SK-N-SH (cell line): ENCODE data around the gene MRM3. TPM values are rescaled to one million over a fixed set of nuclear protein-coding genes. Genes with fewer than 3 reads are reported as not detected.
"Not testable (repeated sequence)": the region's sequence is repeated elsewhere in the genome, so short reads cannot be mapped to it uniquely, and the experiment has no call there.

Experiments
- CTCF ChIA-PET: fragments of 300-600, 350-600 bp; formaldehyde crosslinking; extraction: SDS; loops from one replicate; lab custom pipeline; 2021; lab: Yijun Ruan, JAX
- POLR2A ChIA-PET: fragments of 350-600 bp; sonication (Branson Sonifier 250); formaldehyde crosslinking; extraction: SDS; loops from one replicate; lab custom pipeline; 2020; ENCODE audit warnings: antibody characterized with exemption, inconsistent platforms; lab: Yijun Ruan, JAX
- DNase-seq: peaks from one replicate; pipeline ENCODE4 v3.0.0; 2012
- H2AFZ ChIP-seq: fragments of 200-600 bp; sonication (generic); 2 replicates; pipeline ENCODE4 v1.8.1; 2016; ENCODE audit warnings: antibody characterized with exemption, mild to moderate bottlenecking, low read depth
- H3F3A ChIP-seq: fragments of 200-600 bp; sonication (generic); replicated peaks from 2 replicates; pipeline ENCODE3; 2016; ENCODE audit warnings: antibody characterized with exemption, mild to moderate bottlenecking; ENCODE audit not compliant: insufficient read depth
- H3K27ac ChIP-seq, 2 experiments: fragments of 200-500 bp in 1 of 2; fragments of 200-600 bp in 1 of 2; sonication (Bioruptor generic) in 1 of 2; sonication (generic), shearing (Covaris generic) in 1 of 2; 2 replicates each; pipeline versions ENCODE4 v1.5.1 to v1.6.1; 2014 to 2016; ENCODE audit warnings: low read depth in 2 of 2, inconsistent platforms in 1 of 2, low read length in 1 of 2, mild to moderate bottlenecking in 1 of 2, mixed read lengths in 1 of 2
- H3K27me3 ChIP-seq: fragments of 200-600 bp; sonication (generic), shearing (Covaris generic); 2 replicates; pipeline ENCODE4 v1.6.1; 2016; ENCODE audit warnings: mixed run types; ENCODE audit not compliant: insufficient read depth
- H3K36me3 ChIP-seq, 2 experiments: fragments of 200-500 bp in 1 of 2; fragments of 200-600 bp in 1 of 2; sonication (Bioruptor generic) in 1 of 2; sonication (generic) in 1 of 2; replicated peaks in 1 of 2; 2 replicates each; pipeline versions ENCODE3 to v1.5.1; 2014 to 2016; ENCODE audit warnings: low read length in 1 of 2, mild to moderate bottlenecking in 1 of 2; ENCODE audit not compliant: insufficient read depth in 2 of 2, control insufficient read depth in 1 of 2
- H3K4me1 ChIP-seq, 2 experiments: fragments of 200-500 bp in 1 of 2; fragments of 200-600 bp in 1 of 2; sonication (Bioruptor generic) in 1 of 2; sonication (generic), shearing (Covaris generic) in 1 of 2; 2 replicates each; pipeline versions ENCODE4 v1.5.1 to v1.6.1; 2014 to 2016; ENCODE audit warnings: low read depth in 1 of 2, low read length in 1 of 2, mixed run types in 1 of 2; ENCODE audit not compliant: insufficient read depth in 2 of 2, control insufficient read depth in 1 of 2
- H3K4me2 ChIP-seq: fragments of 200-600 bp; sonication (generic), shearing (Covaris generic); 2 replicates; pipeline ENCODE4 v1.6.1; 2017; ENCODE audit warnings: mixed run types
- H3K4me3 ChIP-seq, 2 experiments: fragments of 200-500 bp in 1 of 2; fragments of 200-600 bp in 1 of 2; sonication (Bioruptor generic) in 1 of 2; sonication (generic), shearing (Covaris generic) in 1 of 2; 2 replicates each; pipeline versions ENCODE4 v1.5.1 to v1.8.1; 2014 to 2016; ENCODE audit warnings: low read depth in 2 of 2, inconsistent platforms in 1 of 2, low read length in 1 of 2, mild to moderate bottlenecking in 1 of 2, mixed read lengths in 1 of 2, moderate library complexity in 1 of 2
- H3K79me2 ChIP-seq: fragments of 200-600 bp; sonication (generic); 2 replicates; pipeline ENCODE4 v1.8.1; 2017; ENCODE audit warnings: mild to moderate bottlenecking; ENCODE audit not compliant: insufficient read depth
- H3K9ac ChIP-seq: fragments of 200-600 bp; sonication (generic); 2 replicates; pipeline ENCODE4 v1.6.1; 2017; ENCODE audit warnings: mixed run types
- H3K9me2 ChIP-seq: fragments of 200-600 bp; sonication (generic); 2 replicates; pipeline ENCODE4 v1.6.1; 2017; ENCODE audit warnings: mixed run types
- H3K9me3 ChIP-seq: fragments of 200-600 bp; sonication (generic); 2 replicates; pipeline ENCODE4 v1.6.1; 2017; ENCODE audit warnings: mixed run types, mild to moderate bottlenecking, moderate library complexity
- H4K20me1 ChIP-seq: fragments of 200-600 bp; sonication (generic); 2 replicates; pipeline ENCODE4 v1.6.1; 2017; ENCODE audit warnings: mild to moderate bottlenecking, mixed run types; ENCODE audit not compliant: insufficient read depth
- RXRA ChIP-seq: IDR thresholded peaks from 2 replicates; pipeline ENCODE4 v1.4.0; 2012; ENCODE audit warnings: low read depth, mild to moderate bottlenecking, borderline replicate concordance
- TCF12 ChIP-seq: IDR thresholded peaks from 2 replicates; pipeline ENCODE4 v1.4.0; 2012
- WGBS: methylation state at CpG from one replicate; pipeline ENCODE4 v1.1.6; 2017; ENCODE audit warnings: low lambda C conversion rate; 5-methylcytosine and 5-hydroxymethylcytosine counted together
- polyA plus RNA-seq, 3 experiments: library from polyadenylated mRNA; depleted of rRNA; stranded (reverse); fragments of >200 nt; gene quantifications; 2 replicates each; pipeline ENCODE4 v1.2.3, GENCODE V29; 2012
- TF ChIP-seq, protein P1 (sequence below): IDR thresholded peaks from 2 replicates; pipeline ENCODE4 v1.4.0; 2012; ENCODE audit warnings: low read depth, borderline replicate concordance
- TF ChIP-seq, protein P2 (sequence below): IDR thresholded peaks from 2 replicates; pipeline ENCODE4 v1.6.1; 2012; ENCODE audit warnings: mild to moderate bottlenecking, low read depth, low read length, moderate library complexity
- TF ChIP-seq, protein P3 (sequence below): IDR thresholded peaks from 2 replicates; pipeline ENCODE4 v1.4.0; 2012; ENCODE audit warnings: low read depth

Gene MRM3
- polyA plus RNA-seq, 1 of the 3 experiments (the other 2 are of a cell fraction) = 16.4 TPM

DNA sequence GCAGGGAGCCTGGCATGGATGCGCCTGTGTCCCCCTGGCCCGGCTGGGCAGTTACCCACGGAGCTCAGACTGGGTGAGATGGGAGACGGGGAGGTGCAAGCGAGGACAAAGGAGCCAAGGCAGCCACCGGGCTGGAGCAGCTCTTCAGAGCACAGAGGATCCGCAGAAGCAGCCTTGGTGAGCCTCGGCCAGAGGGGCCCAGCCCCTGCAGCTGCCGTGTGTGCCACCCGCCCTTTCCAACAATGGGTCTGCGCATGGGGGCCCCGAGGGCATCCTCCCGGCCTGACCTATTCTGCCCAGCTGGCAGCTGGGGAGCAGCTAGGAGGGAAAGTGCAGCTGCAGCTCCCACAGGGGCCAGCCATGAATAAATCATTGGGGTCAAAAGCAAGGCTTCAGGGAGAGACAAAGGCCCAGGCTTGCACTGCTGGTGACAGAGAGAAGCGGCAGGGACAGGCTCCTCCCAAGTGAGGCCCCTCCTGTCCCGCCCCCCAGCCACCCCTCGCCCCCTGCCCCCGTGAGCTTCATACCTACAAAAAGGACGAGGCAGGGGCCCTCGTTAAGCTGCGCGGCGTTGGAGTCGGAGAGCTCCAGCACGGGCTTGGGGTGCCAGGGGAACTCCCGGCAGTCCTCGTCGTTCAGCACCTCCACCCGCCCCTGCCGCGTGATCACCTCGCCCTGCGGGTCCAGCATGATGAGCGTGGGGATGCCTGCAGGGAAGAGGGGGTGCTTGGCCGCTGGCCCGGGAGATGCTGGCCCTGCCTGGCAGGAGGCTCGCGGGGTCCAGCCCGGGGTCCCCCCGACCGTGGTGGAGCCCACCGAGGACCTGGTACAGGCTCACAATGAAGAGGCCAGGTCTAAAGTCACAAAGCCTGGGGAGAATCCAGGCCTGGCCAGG is 22.6 kb downstream of the MRM3 start:
- Histone ChIP-seq H4K20me1 (no peaks in the 10 kb centered on the region), H3K27ac (no peak overlapping the region), H3K79me2 (no peaks in the 10 kb centered on the region), H3K4me3 (no peak overlapping the region)
- TF ChIP-seq RXRA (no peak), TCF12 (no peak)
- TF ChIP-seq, protein P1, sequence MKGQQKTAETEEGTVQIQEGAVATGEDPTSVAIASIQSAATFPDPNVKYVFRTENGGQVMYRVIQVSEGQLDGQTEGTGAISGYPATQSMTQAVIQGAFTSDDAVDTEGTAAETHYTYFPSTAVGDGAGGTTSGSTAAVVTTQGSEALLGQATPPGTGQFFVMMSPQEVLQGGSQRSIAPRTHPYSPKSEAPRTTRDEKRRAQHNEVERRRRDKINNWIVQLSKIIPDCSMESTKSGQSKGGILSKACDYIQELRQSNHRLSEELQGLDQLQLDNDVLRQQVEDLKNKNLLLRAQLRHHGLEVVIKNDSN = no peak
- TF ChIP-seq, all 33 proteins: peak for 0
- H3K4me1 ChIP-seq = no peaks in the 10 kb centered on the region
- 52% methylated on average over 23 of the region's 41 CpGs for WGBS
- H3K36me3 ChIP-seq = no peaks in the 10 kb centered on the region
- ChIA-PET POLR2A (interaction anchor here (0.8 kb wide), 1 partner anchor 9 kb away, joined by 3 read pairs; no protein-coding TSS in a partner anchor), CTCF (interaction anchor here (2.1 to 3.2 kb wide), 2 partner anchors 10 to 176 kb away, joined by 7 to 10 read pairs; no protein-coding TSS in a partner anchor)
- no peaks in the 10 kb centered on the region for H3F3A ChIP-seq
- no peaks in the 10 kb centered on the region for H3K9me3 ChIP-seq
- no peak overlapping the region for H3K9ac ChIP-seq
- H3K9me2 ChIP-seq = no peaks in the 10 kb centered on the region
- H3K4me2 ChIP-seq = no peak overlapping the region
- DNase-seq = no peak
- H3K27me3 ChIP-seq = peaks cover 54% of the 10 kb centered on the region; the same call in 1 of the 2 replicates
- no peak overlapping the region for H2AFZ ChIP-seq

DNA sequence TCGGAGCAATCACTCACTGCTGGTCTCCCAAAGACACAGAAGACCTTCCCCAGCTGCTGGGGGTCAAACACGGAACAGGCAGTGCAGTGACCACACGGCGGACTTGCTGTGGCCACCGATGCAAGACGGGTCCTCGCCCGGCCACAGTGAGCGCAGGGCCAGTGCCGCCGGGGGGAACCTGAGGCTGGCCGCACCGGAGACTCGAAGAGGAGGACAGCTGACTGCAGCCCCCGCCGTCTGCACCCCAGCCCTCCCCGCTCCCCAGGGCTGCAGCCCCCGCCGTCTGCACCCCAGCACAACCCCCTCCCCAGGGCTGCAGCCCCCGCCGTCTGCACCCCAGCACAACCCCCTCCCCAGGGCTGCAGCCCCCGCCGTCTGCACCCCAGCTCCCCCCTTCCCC is 23.7 kb downstream of the MRM3 start:
- peaks cover 62% of the 10 kb centered on the region; the same call in 1 of the 2 replicates for H3K27me3 ChIP-seq
- H3K9me3 ChIP-seq, H3K4me1 ChIP-seq, H3K4me2 ChIP-seq, H4K20me1 ChIP-seq, DNase-seq, H3K36me3 ChIP-seq, H3K4me3 ChIP-seq, H3K79me2 ChIP-seq, H3K27ac ChIP-seq, H3F3A ChIP-seq, H3K9me2 ChIP-seq, POLR2A ChIA-PET, H2AFZ ChIP-seq, H3K9ac ChIP-seq: not testable (repeated sequence)
- CTCF ChIA-PET = interaction anchor here (1.0 to 3.2 kb wide), 2 partner anchors 10 to 175 kb away, joined by 8 to 10 read pairs; no protein-coding TSS in a partner anchor
- 63% methylated on average over 5 of the region's 23 CpGs for WGBS

DNA sequence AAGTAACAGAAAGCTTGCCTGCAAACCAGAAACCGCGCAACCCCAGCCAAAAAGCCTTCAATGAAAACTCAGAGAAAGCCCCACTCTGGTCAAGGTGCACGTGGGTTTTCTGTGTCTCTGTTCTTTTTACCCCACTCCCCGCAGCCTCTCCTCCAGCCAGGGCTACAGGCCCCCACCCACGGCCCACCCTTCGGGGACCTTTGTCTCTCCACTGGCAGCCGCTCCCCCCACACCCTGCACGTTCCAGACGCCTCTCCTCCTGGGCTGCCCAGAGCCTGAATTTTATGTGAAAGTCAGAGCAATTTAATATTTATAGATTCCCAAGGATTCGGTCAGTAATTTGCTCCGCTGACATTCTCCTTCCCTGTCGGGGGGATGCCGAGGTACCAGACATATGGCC is 24.2 kb downstream of the MRM3 start:
- TF ChIP-seq, protein P2, sequence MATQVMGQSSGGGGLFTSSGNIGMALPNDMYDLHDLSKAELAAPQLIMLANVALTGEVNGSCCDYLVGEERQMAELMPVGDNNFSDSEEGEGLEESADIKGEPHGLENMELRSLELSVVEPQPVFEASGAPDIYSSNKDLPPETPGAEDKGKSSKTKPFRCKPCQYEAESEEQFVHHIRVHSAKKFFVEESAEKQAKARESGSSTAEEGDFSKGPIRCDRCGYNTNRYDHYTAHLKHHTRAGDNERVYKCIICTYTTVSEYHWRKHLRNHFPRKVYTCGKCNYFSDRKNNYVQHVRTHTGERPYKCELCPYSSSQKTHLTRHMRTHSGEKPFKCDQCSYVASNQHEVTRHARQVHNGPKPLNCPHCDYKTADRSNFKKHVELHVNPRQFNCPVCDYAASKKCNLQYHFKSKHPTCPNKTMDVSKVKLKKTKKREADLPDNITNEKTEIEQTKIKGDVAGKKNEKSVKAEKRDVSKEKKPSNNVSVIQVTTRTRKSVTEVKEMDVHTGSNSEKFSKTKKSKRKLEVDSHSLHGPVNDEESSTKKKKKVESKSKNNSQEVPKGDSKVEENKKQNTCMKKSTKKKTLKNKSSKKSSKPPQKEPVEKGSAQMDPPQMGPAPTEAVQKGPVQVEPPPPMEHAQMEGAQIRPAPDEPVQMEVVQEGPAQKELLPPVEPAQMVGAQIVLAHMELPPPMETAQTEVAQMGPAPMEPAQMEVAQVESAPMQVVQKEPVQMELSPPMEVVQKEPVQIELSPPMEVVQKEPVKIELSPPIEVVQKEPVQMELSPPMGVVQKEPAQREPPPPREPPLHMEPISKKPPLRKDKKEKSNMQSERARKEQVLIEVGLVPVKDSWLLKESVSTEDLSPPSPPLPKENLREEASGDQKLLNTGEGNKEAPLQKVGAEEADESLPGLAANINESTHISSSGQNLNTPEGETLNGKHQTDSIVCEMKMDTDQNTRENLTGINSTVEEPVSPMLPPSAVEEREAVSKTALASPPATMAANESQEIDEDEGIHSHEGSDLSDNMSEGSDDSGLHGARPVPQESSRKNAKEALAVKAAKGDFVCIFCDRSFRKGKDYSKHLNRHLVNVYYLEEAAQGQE = no peak
- TF ChIP-seq, protein P3, sequence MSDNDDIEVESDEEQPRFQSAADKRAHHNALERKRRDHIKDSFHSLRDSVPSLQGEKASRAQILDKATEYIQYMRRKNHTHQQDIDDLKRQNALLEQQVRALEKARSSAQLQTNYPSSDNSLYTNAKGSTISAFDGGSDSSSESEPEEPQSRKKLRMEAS = no peak
- TF ChIP-seq, all 33 proteins: peak for 0
- Histone ChIP-seq H4K20me1 (no peaks in the 10 kb centered on the region), H3F3A (no peaks in the 10 kb centered on the region), H3K9ac (no peak overlapping the region), H3K4me3 (no peak overlapping the region), H3K36me3 (no peaks in the 10 kb centered on the region), H3K4me2 (no peak overlapping the region), H3K27me3 (peaks cover 67% of the 10 kb centered on the region; the same call in 1 of the 2 replicates), H2AFZ (no peak overlapping the region), H3K27ac (no peak overlapping the region), H3K4me1 (no peaks in the 10 kb centered on the region), H3K9me2 (no peaks in the 10 kb centered on the region), H3K9me3 (no peaks in the 10 kb centered on the region), H3K79me2 (no peaks in the 10 kb centered on the region)
- ChIA-PET POLR2A (no interaction called here), CTCF (interaction anchor here (1.0 to 3.2 kb wide), 2 partner anchors 10 to 175 kb away, joined by 8 to 10 read pairs; no protein-coding TSS in a partner anchor)
- DNase-seq = no peak
- 53% methylated on average over 11 of the region's 13 CpGs for WGBS
